Loucy (cell line): Measurements from ENCODE around the gene C1QTNF12.

Experiments
- EZH2phosphoT487 ChIP-seq: fragments of 200-600 bp; IDR thresholded peaks from 2 replicates; pipeline ENCODE4 v1.6.1; 2018; ENCODE audit warnings: antibody characterized with exemption, mild to moderate bottlenecking, moderate library complexity, borderline replicate concordance
- TF ChIP-seq, protein P1 (sequence below): fragments of 200-600 bp; sonication (generic); conservative IDR thresholded peaks from 2 replicates; pipeline ENCODE4 v1.5.1; 2014; ENCODE audit warnings: mild to moderate bottlenecking, antibody characterized with exemption, low read length

DNA sequence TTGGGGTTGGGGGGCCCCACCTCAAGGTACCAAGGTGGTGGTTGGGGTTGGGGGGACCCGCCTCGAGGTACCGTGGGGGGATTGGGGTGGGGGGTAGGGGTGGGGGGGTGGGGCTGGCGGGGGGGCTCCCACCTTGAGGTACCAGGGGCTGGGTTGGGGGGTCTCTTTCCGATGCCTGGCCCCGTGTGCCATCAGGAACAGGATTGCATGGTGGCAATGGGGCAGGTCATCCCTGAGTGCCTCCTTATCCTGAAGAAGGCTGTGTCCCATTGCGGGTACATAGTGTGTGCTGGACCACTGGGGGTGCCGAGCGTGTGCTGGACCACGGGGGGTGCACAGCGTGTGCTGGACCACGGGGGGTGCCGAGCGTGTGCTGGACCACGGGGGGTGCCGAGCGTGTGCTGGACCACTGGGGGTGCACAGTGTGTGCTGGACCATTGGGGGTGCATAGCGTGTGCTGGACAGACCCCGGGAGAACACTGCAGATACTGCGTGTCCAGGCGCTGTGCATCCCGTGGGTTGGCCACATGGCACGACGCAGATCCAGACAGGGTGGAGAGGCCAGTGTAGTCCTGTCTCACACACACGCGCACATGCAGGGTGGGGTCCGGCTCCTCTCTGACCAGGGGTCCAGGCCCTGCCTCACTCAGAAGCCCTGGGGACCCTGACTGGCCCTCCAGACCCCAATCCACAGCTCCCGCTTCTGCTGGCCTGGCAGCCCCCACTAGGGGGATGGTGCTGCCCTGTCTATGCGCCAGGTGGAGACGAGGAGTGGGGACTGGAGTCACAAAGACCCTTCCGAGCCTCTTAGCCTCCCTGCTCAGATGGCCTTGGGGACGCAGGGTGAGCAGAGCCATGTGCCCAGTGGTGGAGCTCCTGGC, 37.9 kb upstream of the C1QTNF12 start:
- TF ChIP-seq, protein P1, sequence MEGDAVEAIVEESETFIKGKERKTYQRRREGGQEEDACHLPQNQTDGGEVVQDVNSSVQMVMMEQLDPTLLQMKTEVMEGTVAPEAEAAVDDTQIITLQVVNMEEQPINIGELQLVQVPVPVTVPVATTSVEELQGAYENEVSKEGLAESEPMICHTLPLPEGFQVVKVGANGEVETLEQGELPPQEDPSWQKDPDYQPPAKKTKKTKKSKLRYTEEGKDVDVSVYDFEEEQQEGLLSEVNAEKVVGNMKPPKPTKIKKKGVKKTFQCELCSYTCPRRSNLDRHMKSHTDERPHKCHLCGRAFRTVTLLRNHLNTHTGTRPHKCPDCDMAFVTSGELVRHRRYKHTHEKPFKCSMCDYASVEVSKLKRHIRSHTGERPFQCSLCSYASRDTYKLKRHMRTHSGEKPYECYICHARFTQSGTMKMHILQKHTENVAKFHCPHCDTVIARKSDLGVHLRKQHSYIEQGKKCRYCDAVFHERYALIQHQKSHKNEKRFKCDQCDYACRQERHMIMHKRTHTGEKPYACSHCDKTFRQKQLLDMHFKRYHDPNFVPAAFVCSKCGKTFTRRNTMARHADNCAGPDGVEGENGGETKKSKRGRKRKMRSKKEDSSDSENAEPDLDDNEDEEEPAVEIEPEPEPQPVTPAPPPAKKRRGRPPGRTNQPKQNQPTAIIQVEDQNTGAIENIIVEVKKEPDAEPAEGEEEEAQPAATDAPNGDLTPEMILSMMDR, result no peak
- TF ChIP-seq EZH2phosphoT487, result no peak
